C4-2B (cell line): ENCODE data around the gene NRARP.

Source experiments
- CTCF ChIP-seq: fragments of 450-650 bp; conservative IDR thresholded peaks from 2 replicates; pipeline ENCODE4 v1.5.1; 2017; ENCODE audit warnings: mild to moderate bottlenecking
- ZFX ChIP-seq: fragments of 450-650 bp; IDR thresholded peaks from 2 replicates; pipeline ENCODE4 v1.6.1; 2017

- TF ChIP-seq CTCF (no peak), ZFX (no peak)
Measured at GRCh38 chr9:137311986-137312851, 10.1 kb upstream of the NRARP start.
